Measurements from ENCODE around the gene TAAR8.
A peak's percentile ranks its signal among the peaks of the same experiment; 100 is the strongest.
"Not testable (repeated sequence)": the region's sequence is repeated elsewhere in the genome, so short reads cannot be mapped to it uniquely, and the experiment has no call there.

The TAAR8 gene, protein sequence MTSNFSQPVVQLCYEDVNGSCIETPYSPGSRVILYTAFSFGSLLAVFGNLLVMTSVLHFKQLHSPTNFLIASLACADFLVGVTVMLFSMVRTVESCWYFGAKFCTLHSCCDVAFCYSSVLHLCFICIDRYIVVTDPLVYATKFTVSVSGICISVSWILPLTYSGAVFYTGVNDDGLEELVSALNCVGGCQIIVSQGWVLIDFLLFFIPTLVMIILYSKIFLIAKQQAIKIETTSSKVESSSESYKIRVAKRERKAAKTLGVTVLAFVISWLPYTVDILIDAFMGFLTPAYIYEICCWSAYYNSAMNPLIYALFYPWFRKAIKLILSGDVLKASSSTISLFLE

DNA sequence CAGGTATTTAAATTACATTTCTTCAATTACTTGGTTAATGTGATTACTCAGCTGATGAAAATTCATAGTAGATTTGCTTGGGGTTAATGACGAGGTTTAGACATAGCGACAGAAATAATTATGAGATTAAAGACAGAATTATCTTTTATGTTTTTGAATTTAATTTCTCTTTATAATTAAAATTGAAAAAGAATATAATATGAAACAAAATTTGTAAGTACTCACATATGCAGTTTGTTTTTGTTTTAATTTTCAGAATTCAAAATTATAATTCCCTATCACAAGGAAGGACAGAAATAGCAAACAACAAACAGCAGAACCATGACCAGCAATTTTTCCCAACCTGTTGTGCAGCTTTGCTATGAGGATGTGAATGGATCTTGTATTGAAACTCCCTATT, at the start of gene TAAR8:
Gene TAAR8, plus strand, starts transcription at position 301 of the 400 bp plus-strand sequence. Its CDS starts 21 bp downstream, at position 322.
- no peak for DNase-seq (ENCODE audit: low spot score)

DNA sequence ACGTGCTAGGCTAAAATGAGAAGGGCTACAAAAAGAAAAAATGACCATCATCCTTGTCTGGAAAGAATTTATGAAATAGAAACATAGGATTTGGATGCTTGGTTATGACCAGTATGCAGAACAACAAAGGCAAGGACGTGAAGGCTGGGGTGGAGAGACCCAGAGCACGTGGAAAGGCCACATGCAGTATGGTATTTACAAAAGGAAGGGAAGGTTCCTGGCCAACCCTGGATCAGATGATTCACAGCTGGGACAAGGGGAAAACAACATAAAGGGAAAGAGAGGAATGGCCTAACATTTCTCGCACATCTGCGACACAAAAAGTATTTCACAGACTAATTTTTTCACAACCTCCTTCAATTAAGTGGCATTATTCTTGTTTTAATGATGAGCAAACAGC, 47.7 kb upstream of the TAAR8 start:
- DNase-seq (ENCODE audit: low spot score) = no peak

DNA sequence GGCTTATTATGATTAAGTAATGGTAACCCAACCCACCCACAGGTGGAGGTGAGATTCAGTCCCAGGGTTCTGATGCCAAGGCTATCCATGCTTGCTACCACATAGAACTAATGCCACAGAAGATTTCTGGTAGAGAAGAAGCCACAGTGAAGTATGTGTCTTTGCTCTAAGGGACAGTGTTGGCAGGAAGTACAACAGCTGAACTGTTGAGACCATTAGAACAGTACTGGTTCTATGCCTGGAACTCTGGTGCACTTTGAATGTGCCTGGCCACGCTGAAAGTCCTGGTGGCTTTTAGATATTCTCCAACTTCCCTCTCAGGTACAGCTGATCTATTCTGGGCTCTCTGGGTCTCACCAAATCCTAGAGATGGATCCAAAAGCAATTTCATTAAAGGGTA, 47.3 kb upstream of the TAAR8 start:
- DNase-seq (ENCODE audit: low spot score) = no peak

DNA sequence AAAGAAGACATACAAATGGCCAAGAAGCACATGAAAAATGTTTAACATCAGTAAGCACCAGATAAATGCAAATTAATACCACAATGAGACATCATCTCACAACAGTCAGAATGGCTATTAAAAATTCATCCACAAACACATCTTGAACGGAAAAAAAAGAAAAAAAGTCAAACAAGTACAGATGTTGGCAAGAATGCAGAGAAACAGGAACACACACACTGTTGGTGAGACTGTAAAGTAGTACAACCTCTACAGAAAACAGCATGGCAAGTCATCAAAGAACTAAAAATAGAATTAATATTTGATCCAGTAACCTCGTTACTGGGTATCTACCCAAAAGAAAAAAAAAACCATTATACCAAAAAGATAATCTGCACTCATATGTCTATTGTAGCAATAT, 46.0 kb upstream of the TAAR8 start:
- DNase-seq (ENCODE audit: low spot score) = no peak

DNA sequence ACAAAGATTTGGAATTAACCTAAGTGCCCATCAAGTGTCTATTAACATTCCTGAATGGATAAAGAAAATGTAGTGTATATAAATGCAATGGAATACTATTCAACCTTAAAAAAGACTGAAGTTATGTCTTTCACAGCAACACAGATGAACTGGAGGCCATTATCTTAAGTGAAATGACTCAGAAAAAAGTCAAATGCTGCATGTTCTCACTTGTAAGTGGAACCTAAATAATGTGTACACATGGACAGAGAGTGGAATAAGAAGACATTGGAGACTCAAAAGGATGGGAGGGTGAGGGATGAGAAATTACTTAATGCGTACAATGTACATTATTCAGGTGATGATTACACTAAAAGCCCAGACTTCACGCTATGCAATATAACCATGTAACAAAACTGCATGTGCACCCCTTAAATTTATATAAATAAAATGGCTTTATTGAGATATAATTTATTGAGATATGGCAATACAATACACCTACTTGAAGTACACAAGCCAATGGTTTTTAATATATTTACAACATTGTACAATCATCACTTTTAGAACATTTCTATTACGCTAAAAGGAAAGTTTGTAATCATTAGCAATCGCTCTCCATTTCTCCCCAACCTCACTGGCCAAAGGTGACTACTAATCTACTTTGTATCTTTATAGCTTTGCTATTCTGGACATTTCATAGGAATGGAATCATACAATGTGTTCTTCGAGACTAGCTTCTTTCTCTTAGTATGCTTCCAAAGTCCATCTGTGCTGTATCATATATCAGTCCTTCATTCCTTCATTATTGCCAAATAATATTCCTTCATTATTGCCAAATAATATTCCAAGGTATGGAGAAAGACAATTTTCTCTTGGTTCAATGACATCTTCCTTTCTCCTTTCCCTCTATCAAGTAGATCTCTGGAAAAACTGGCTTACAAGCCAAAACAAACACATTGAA, 45.3 kb upstream of the TAAR8 start:
- DNase-seq (ENCODE audit: low spot score) = no peak

DNA sequence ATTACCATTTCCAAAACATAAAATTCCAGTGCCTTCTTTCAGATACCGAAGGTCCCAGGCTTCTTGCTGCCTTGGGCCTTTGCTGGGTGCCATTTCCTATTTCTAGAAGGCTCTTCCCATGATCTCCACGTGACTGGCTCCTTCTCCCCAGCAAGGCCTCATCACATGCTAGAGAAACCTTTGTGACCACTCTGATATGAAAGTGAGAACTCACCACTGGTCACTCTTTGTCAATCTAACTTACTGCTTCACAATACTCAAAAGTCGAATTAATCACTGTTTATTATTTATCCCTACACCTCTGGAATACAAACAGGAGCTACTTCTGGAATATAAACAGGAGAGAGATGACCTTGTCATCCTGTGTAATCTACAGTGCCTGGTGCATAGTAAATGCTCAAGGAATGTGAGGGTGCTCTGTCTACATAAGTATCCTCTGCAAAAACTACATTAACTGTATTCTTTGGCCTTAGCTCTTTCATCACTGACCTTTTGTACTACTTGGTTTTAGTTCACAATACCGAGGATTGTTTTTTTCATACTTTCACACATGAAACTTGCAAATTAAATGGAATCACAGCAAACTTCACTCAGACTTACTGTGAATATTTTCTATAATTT, 41.2 kb upstream of the TAAR8 start:
- no peak for DNase-seq (ENCODE audit: low spot score)

DNA sequence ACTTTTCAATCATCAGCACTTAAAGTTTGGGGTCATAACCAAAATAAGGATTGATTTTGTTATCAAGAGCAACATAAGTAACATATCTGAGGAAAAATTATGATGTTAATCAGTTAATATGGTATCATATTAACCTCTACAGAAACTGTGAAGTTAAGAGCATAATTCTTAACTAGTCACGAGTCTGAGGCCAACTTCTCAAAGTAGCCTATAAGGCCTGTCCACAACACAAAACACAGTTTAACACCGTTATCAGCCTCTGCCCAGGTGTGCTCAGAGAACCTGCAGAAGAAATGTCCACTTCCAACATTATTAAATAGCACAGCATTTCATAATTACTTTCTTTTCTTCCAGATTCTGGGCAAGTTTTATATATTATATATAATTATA, 40.6 kb upstream of the TAAR8 start:
- DNase-seq (ENCODE audit: low spot score) = no peak

DNA sequence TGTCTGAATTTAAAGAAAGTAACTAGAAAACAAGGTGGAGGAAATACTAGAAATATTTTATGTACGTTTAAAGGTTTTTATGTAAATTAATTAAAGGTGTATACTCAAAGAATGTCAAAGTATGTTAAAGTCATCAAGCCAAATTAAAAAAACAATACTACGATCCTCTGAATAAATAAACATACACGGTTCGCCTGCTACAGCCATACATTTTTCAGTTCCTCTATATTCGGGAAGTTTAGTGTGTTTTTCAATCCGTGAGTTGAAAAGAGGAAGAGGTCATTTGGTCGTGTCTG, 40.2 kb upstream of the TAAR8 start:
- DNase-seq (ENCODE audit: low spot score) = no peak

DNA sequence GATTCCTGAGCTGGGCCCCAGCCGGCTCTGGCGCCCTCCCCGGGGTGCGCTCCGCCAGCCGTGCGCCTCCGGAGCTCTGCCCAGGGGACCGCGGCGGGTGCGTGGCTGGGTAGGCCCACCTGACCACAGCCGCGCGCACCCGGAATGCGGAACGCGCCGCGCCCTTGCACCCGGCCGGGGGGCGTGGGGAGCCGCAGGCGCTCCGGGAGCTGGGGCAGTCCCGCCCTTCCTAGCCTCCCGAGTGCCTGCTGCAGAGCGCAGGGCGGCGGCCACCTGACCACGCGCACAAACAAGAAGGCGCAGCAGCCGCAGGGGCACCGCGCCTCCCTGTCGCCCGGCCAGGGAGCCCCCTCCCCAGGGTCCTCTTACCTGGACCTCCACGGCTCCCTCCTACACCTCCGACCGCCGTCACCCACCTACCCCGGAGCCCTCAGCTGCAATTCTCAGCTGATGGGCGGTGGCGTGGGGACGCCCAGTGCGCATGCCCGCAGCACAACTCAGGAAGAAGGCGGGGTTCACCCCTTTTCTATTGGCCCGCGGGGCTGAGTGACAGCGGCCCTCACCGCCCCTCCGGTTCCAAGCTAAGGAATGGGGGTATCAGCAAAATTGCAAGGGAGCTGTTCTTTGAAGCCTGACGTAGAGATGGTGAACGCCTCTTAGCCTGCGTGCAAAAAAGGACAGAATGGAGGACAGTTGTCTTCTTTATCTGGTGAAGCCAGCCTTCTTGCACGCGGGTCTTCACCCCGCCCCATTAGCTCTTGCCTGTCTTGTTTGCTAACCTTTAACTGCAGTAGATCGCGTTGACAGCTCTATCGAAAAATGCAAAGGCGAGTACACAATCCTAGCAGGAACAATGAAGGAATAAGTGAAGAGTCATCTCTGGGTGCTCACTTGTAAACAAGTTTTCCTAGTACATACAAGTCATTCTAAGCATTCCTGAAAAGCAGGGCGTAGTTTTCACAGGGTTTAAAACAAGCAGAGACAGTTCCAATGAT, 39.5 kb upstream of the TAAR8 start, which contains the start of gene STX7:
Gene STX7, minus strand, starts transcription at position 479 of the 995 bp plus-strand sequence. CDS start 9,586 bp downstream, outside the sequence.
- DNase-seq (ENCODE audit: low spot score) = peak; percentile 93

DNA sequence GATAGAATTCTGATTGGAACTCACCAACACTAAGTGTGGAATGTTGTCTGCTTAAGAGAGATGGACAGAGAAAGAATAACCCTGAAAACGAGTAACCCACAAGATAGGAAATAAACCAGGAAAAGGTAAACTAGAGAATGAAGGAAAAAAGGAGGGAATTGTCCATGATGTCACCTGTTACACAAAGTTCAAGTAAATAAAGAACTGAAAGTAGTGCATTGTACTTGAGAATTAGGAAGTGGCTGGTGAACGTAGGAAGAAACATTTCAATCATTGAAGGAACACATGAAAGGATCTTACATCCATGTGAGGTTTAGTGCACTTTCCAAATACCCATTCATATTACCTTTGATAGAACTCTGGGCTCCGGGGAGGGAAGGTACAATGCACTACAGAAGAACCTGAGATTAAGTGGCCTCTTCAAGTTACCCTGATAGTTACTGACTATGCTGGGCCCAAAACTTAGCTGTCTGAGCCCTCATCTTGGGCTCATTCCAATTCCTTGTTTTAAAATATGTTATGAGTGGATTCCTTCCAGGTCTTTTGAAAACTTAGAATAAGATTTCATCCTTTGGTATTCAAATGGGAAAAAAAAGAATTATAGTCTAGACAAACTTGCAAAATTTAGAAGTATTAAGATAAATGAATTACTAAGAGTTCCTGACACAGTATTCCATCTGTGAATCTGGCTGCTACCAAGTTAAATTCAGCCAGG, 38.5 kb upstream of the TAAR8 start:
- no peak for DNase-seq (ENCODE audit: low spot score)

DNA sequence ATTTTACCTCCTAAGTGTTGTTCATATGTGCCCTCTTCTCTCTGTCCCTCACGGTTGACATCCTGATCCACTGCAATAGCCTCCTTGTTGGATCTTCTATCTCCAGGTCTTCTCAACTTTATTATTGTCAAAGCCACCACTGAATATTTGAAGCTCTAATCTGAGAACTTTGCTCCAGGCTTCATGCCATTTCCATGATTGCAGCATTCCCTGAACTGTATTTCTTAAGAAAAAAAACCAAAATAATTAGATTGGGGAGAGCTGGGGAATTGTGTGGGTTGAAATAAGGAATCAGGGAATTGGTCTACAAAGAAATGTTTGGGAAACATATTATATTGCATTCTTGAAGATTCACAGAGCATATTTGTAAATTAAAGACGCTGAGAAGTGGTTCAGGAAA, 37.1 kb upstream of the TAAR8 start:
- no peak for DNase-seq (ENCODE audit: low spot score)

DNA sequence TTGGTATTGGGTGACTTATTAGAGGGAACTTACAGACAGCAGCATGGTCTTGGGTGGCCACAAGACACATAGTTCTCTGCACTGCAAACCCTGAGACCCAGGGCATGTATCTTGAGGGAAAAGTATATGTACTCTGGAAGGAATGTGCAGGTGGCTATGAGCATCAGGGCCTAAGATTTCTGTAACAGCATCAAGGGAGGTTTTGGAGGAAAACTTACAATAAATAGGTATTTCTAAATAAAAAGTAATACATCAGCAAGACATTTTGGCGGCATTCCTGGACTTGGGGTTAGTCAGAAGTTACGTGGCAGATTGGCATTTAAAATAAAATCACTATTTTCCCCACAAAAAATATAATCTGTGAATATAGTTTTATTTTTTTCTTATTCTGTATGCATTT, 31.5 kb upstream of the TAAR8 start:
- DNase-seq (ENCODE audit: low spot score) = no peak

DNA sequence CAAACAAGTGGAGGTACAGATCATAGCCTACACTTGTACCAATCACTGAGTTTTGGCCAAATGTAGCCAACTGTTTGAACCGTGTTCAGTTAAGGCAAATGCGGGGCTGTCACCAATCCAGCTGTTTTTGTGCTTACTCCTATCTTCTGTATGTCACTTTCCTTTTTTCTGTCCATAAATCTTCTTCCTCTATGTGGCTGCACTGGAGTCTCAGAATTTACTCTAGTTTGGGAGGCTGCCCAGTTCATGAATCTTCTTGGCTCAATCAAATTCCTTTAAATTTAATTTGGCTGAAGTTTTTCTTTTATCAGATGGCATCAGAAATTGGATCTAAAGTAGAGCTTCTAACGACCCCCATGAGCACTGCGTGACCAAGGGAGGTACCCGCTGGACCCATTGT, 27.8 kb upstream of the TAAR8 start:
- DNase-seq (ENCODE audit: low spot score) = no peak

DNA sequence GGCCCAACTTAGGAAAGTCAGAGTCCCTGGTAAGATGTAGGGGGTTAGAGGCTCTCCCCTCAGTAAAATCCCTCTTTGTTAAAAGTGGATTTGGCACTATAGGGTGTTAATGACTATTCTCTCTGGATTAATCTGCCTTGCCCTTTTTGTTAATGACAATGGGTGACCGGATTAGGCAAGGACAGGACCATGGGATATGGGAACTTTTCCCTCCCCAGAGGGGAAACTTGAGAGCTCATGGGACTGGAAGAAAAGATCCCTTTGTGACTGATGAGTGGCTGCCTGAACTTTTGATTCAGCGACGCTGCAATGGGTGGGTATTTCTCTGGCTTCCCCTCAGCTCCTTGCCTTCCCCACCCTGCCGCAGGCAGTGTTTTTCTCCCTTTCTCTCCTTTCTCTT, 26.6 kb upstream of the TAAR8 start:
- no peak for DNase-seq (ENCODE audit: low spot score)

DNA sequence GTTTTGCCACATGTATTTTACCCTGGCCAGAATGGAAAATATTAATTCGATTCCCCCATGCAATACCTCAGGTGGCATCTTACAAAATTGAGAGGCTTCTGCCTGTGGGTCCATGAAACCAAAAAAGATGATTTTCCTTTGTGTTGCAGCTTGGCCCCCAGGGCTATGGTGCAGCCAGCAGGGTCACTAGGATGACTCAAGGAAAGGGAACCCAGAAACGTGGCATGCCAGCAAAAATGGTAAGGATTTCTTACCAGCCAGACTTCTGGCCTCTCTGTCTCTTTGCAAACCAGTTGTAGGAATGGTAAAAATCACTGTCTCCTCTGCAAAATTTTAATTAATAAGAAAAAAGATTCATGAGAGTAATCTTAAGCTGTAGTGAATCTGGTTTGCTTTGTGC, 26.0 kb upstream of the TAAR8 start:
- DNase-seq (ENCODE audit: low spot score) = no peak

DNA sequence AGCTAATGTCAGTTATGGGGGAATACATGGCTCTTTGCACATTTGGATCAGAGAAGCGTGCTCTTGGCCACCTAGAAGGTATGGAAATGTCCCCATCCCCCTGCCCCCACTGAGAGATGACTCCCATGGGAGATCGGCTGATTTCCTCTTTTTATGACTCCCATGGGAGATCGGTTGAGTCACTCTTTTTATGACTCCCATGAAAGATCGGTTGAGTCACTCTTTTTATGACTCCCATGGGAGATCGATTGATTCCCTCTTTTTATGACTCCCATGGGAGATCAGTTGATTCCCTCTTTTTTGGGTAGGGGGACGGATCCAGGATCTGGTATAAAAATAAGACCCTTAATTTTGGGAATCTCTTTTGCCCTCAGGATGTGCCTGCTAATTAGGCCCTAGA, 24.7 kb upstream of the TAAR8 start:
- DNase-seq (ENCODE audit: low spot score) = no peak

DNA sequence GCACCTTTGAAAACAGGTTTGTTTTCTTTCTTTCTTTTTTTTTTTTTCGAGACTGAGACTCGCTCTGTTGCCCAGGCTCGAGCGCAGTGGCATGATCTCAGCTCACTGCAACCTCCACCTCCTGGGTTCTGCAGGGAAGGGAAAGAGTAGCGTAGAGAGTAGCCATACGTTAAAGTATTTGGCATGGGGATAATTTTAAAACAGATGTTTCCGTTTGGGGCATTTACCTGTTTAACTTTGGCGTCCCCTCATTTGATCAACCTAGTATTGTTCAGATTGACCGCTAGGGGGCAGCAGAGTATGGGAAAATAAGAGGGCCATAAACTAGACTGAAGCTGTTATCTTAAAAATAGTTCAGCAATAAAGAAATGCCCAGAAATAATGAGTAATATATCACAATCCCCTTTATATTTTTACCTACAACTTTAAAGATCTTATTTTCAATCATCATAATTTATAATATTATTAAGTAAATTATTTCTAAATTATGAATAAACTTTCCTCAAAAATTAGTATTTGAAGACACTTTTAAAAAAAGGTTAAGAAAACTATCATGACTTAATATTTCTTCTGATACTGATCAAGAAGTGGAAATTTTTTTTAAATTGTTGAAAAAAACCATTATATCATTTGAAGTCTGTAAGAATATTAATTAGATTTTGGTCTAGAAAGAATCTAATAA, 22.0 kb upstream of the TAAR8 start:
- peak; percentile 32 for DNase-seq (ENCODE audit: low spot score)

DNA sequence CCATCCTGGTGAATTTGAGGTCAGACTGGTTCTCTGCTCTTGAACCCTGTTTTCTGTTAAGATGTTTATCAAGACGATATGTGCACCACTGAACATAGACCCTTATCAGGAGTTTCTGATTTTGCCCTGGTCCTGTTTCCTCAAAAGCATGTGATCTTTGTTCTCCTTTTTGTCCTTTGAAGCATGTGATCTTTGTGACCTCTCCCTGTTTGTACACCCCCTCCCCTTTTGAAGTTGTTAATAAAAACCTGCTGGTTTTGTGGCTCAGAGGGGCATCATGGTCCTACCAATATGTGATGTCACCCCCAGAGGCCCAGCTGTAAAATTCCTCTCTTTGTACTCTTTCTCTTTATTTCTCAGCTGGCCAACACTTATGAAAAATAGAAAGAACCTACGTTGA, 17.9 kb upstream of the TAAR8 start:
- DNase-seq (ENCODE audit: low spot score) = not testable (repeated sequence)

DNA sequence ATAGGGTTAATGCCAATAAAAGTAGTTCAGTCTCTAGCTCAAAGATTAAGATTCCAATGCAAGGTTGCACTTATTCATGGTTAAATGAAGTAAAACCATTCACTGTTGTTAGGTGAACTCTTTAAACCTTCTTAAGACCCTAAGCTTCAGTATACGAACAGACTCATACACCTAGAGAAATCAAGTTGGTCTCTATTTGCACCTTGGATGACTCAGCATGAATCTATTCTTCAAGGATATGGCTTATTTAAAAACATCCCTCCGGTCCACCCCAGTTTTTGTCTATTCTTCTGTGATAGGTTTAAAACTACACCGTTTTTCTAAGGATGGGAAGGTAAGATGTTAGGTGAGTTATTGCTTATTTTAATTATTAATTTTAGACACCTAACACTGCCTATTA, 15.3 kb upstream of the TAAR8 start:
- no peak for DNase-seq (ENCODE audit: low spot score)

DNA sequence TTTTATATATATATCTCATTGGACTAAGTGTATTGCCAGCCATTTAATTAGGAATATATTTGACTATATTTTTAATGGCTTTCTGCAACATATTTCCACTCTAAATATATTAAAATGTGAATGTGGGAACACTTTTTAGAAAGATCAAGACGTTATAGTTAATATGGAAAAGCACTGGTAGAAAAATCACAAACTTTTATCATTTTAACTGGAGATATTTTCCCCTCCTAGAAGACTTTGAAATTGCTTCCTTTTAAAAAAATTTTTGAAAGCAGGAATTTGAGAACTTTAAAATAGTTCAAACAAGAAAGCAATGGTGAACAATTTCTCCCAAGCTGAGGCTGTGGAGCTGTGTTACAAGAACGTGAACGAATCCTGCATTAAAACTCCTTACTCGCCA, 14.5 kb upstream of the TAAR8 start, which contains the start of gene TAAR9:
Gene TAAR9, plus strand, starts transcription at position 301 of the 400 bp plus-strand sequence. Its CDS starts 13 bp downstream, at position 314.
- no peak for DNase-seq (ENCODE audit: low spot score)

Data from germinal center (tissue), 1 donor.